NCI-H82 treated with DMSO at 0.1 percent for 48 hours (cell line): ENCODE data around the gene SMC3.

ENCODE experiments used
- DNase-seq: peaks from one replicate; lab custom pipeline; 2025; ENCODE audit not compliant: unreplicated experiment; lab: John Stamatoyannopoulos, UW

Gene SMC3

GRCh38 chr10:110544958-110545537 is 22.4 kb upstream of the SMC3 start:
- no peak for DNase-seq

GRCh38 chr10:110546077-110546476 is 21.4 kb upstream of the SMC3 start:
- DNase-seq, result no peak

- DNase-seq, result no peak
These were observed 20.9 kb upstream of the SMC3 start for GRCh38 chr10:110546499-110547110.

GRCh38 chr10:110547139-110547761 is 20.2 kb upstream of the SMC3 start:
- peak; percentile 36 for DNase-seq

GRCh38 chr10:110548002-110548401 is 19.5 kb upstream of the SMC3 start:
- no peak for DNase-seq

- no peak for DNase-seq
These were observed 18.3 kb upstream of the SMC3 start for GRCh38 chr10:110549211-110549610.

- no peak for DNase-seq
These were observed 13.6 kb upstream of the SMC3 start for GRCh38 chr10:110553905-110554304.

GRCh38 chr10:110556296-110556695 is 11.2 kb upstream of the SMC3 start:
- no peak for DNase-seq

- DNase-seq, result peak; percentile 38
These were observed 10.4 kb upstream of the SMC3 start for GRCh38 chr10:110556969-110557601.

- no peak for DNase-seq
These were observed 9.5 kb upstream of the SMC3 start for GRCh38 chr10:110558041-110558440.

GRCh38 chr10:110560012-110560411 is 7.5 kb upstream of the SMC3 start:
- no peak for DNase-seq

- DNase-seq, result no peak
These were observed 6.2 kb upstream of the SMC3 start for GRCh38 chr10:110561292-110561691.

GRCh38 chr10:110562348-110562747 is 5.1 kb upstream of the SMC3 start:
- peak; percentile 23 for DNase-seq

- DNase-seq, result no peak
These were observed 4.4 kb upstream of the SMC3 start for GRCh38 chr10:110563132-110563531.

- DNase-seq, result no peak
These were observed 859 bp upstream of the SMC3 start for GRCh38 chr10:110566472-110567200.

GRCh38 chr10:110568055-110568735 is 700 bp downstream of the SMC3 start:
- DNase-seq, result no peak

- no peak for DNase-seq
These were observed 1.6 kb downstream of the SMC3 start for GRCh38 chr10:110569122-110569521.

GRCh38 chr10:110569736-110570135 is 2.2 kb downstream of the SMC3 start:
- no peak for DNase-seq

- DNase-seq, result no peak
These were observed 3.7 kb downstream of the SMC3 start for GRCh38 chr10:110571093-110571743.

GRCh38 chr10:110572862-110573261 is 5.4 kb downstream of the SMC3 start:
- no peak for DNase-seq
